Calu3 (cell line): ENCODE results near the gene GNGT1. TPM values are rescaled to one million over a fixed set of nuclear protein-coding genes. Genes with fewer than 3 reads are reported as not detected.
"Not testable (repeated sequence)": the region's sequence is repeated elsewhere in the genome, so short reads cannot be mapped to it uniquely, and the experiment has no call there.

Source experiments
- BruUV-seq: library from RNA; stranded (reverse); fragments of 400-500 nt; replicated peaks from 2 replicates; lab custom pipeline; 2021; lab: Mats Ljungman, UMichigan
- CTCF ChIA-PET: fragments of 300-600 bp; sonication (Branson Sonifier 250); formaldehyde crosslinking; loops from one replicate; lab custom pipeline; 2022; ENCODE audit warnings: antibody characterized with exemption; lab: Charles Lee
- DNase-seq: peaks from one replicate; pipeline ENCODE4 v3.0.0; 2022
- H3K27ac Mint-ChIP-seq: one replicate; pipeline ENCODE4 v1.8.0; 2022; ENCODE audit warnings: mixed read lengths; ENCODE audit not compliant: unreplicated experiment
- H3K27me3 Mint-ChIP-seq: one replicate; pipeline ENCODE4 v1.8.0; 2022; ENCODE audit warnings: mixed read lengths; ENCODE audit not compliant: unreplicated experiment
- H3K36me3 Mint-ChIP-seq: one replicate; pipeline ENCODE4 v1.8.0; 2022; ENCODE audit warnings: mild to moderate bottlenecking, moderate library complexity, mixed read lengths; ENCODE audit not compliant: insufficient read depth, unreplicated experiment
- H3K4me1 Mint-ChIP-seq: one replicate; pipeline ENCODE4 v1.8.0; 2022; ENCODE audit warnings: mild to moderate bottlenecking, low read depth, mixed read lengths; ENCODE audit not compliant: unreplicated experiment
- H3K4me3 Mint-ChIP-seq: one replicate; pipeline ENCODE4 v1.8.0; 2022; ENCODE audit warnings: mild to moderate bottlenecking, low read depth, moderate library complexity, mixed read lengths; ENCODE audit not compliant: unreplicated experiment
- H3K9me3 Mint-ChIP-seq: one replicate; pipeline ENCODE4 v1.8.0; 2022; ENCODE audit warnings: low read depth, mixed read lengths; ENCODE audit not compliant: unreplicated experiment
- CTCF ChIP-seq: fragments of 200-600 bp; IDR thresholded peaks from one replicate; pipeline ENCODE4 v1.8.0; 2022; ENCODE audit warnings: antibody characterized with exemption; ENCODE audit not compliant: unreplicated experiment
- intact Hi-C: fragments of 100-400 bp; cut with micrococcal nuclease; formaldehyde crosslinking; loops from one replicate; pipeline ENCODE4 v1.10.0; 2022; ENCODE audit not compliant: unreplicated experiment
- total RNA-seq: library from RNA; stranded (reverse); gene quantifications from 2 replicates; pipeline ENCODE4 v1.2.3, GENCODE V29; 2022

The GNGT1 gene
- total RNA-seq, 1 experiment from 2014 or later = not detected

GRCh38 chr7:93902777-93903423 lies 3.5 kb upstream of the GNGT1 start:
- no TSS peak for BruUV-seq
- H3K9me3 Mint-ChIP-seq = no peaks in the 10 kb centered on the region
- peak; percentile 53 for TF ChIP-seq CTCF
- CTCF ChIA-PET = interaction anchor here (0.6 to 1.4 kb wide), 2 partner anchors 25 to 185 kb away, joined by 3 read pairs; no protein-coding TSS in a partner anchor
- no peak overlapping the region for H3K27ac Mint-ChIP-seq
- H3K36me3 Mint-ChIP-seq = peaks cover under 1% of the 10 kb centered on the region
- DNase-seq = peak; percentile 7
- H3K4me1 Mint-ChIP-seq = peaks cover 22% of the 10 kb centered on the region
- H3K27me3 Mint-ChIP-seq = no peaks in the 10 kb centered on the region
- intact Hi-C loops = no loop called here
- no peak overlapping the region for H3K4me3 Mint-ChIP-seq

- CTCF ChIA-PET = interaction anchor here (1.2 kb wide), 1 partner anchor 11 kb away, joined by 3 read pairs; no protein-coding TSS in a partner anchor
- Mint-ChIP-seq H3K4me3 (no peak overlapping the region), H3K27ac (no peak overlapping the region), H3K36me3 (no peaks in the 10 kb centered on the region), H3K4me1 (peaks cover 28% of the 10 kb centered on the region), H3K9me3 (no peaks in the 10 kb centered on the region), H3K27me3 (no peaks in the 10 kb centered on the region)
- BruUV-seq = no TSS peak
- intact Hi-C loops = loop anchor here (5.0 kb wide), 1 partner anchor 82 kb away; no protein-coding TSS in a partner anchor
- DNase-seq = no peak
- TF ChIP-seq CTCF = no peak
These were observed 4.0 kb downstream of the GNGT1 start for GRCh38 chr7:93910076-93910994.

- H3K36me3 Mint-ChIP-seq, H3K9me3 Mint-ChIP-seq, BruUV-seq, CTCF ChIA-PET, DNase-seq, H3K27me3 Mint-ChIP-seq, H3K4me3 Mint-ChIP-seq, H3K27ac Mint-ChIP-seq: not testable (repeated sequence)
- H3K4me1 Mint-ChIP-seq = peaks cover 30% of the 10 kb centered on the region
- intact Hi-C loops = loop anchor here (5.0 kb wide), 1 partner anchor 81 kb away; no protein-coding TSS in a partner anchor
These were observed 4.9 kb downstream of the GNGT1 start for GRCh38 chr7:93911242-93911641.

GRCh38 chr7:93911661-93912060 lies 5.3 kb downstream of the GNGT1 start:
- H3K27me3 Mint-ChIP-seq = not testable (repeated sequence)

GRCh38 chr7:93913197-93913596 lies 6.8 kb downstream of the GNGT1 start:
- BruUV-seq = no TSS peak
- peaks cover 5% of the 10 kb centered on the region for H3K36me3 Mint-ChIP-seq
- H3K4me3 Mint-ChIP-seq = no peak overlapping the region
- no peak for DNase-seq
- H3K27ac Mint-ChIP-seq = peak overlapping the region; percentile 39
- TF ChIP-seq CTCF = no peak
- peaks cover 37% of the 10 kb centered on the region for H3K4me1 Mint-ChIP-seq
- intact Hi-C loops = loop anchor here (5.0 kb wide), 1 partner anchor 79 kb away; no protein-coding TSS in a partner anchor
- no peaks in the 10 kb centered on the region for H3K27me3 Mint-ChIP-seq
- CTCF ChIA-PET = no interaction called here
- H3K9me3 Mint-ChIP-seq = no peaks in the 10 kb centered on the region

More at GRCh38 chr7:93911661-93912060, 5.3 kb downstream of the GNGT1 start:
- H3K9me3 Mint-ChIP-seq, H3K36me3 Mint-ChIP-seq, H3K27ac Mint-ChIP-seq, H3K4me3 Mint-ChIP-seq, DNase-seq, BruUV-seq, CTCF ChIA-PET: not testable (repeated sequence)
- intact Hi-C loops = loop anchor here (5.0 kb wide), 1 partner anchor 81 kb away; no protein-coding TSS in a partner anchor
- H3K4me1 Mint-ChIP-seq = peaks cover 34% of the 10 kb centered on the region
